DOHH2 (cell line): Measurements from ENCODE around the gene CALN1.

Experiments
- CTCF ChIP-seq: fragments of 200-600 bp; sonication (generic); IDR thresholded peaks from one replicate; pipeline ENCODE4 v1.5.1; 2014; ENCODE audit warnings: antibody characterized with exemption, mild to moderate bottlenecking, low read depth, low read length; ENCODE audit not compliant: poor library complexity, severe bottlenecking
- EZH2phosphoT487 ChIP-seq: fragments of 200-600 bp; sonication (generic); IDR thresholded peaks from 2 replicates; pipeline ENCODE4 v1.6.1; 2017; ENCODE audit warnings: borderline replicate concordance, mild to moderate bottlenecking, antibody characterized with exemption, low read length, moderate library complexity, mixed read lengths

GRCh38 chr7:71740174-71740560 is 672.0 kb downstream of the CALN1 start:
- TF ChIP-seq CTCF (no peak), EZH2phosphoT487 (no peak)
